Aorta (tissue), 5 donors: ENCODE data around the gene MUC2. TPM values are rescaled to one million over a fixed set of nuclear protein-coding genes. Genes with fewer than 3 reads are reported as not detected.

Source experiments
- ATAC-seq: fragments of 200-7000 bp; cut with Tn5 transposase; one replicate; pipeline ENCODE4 v1.9.1; 2022; ENCODE audit warnings: moderate library complexity; ENCODE audit not compliant: low FRiP score
- DNase-seq, 2 donors: peaks; one replicate each; pipeline ENCODE4 v3.0.0-alpha.2; 2020
- H3K27ac ChIP-seq, 2 donors: one replicate each; pipeline ENCODE4 v1.5.1; 2013; ENCODE audit warnings: low read length in 2 of 2, mild to moderate bottlenecking in 2 of 2, moderate library complexity in 2 of 2, control low read depth in 1 of 2, inconsistent platforms in 1 of 2, low read depth in 1 of 2
- H3K27me3 ChIP-seq, 2 donors: one replicate each; pipeline ENCODE4 v1.6.1; 2013; ENCODE audit warnings: control low read depth in 1 of 2, low read length in 1 of 2, mild to moderate bottlenecking in 1 of 2, moderate library complexity in 1 of 2; ENCODE audit not compliant: insufficient read depth in 2 of 2, control insufficient read depth in 1 of 2
- H3K36me3 ChIP-seq, 2 donors: one replicate each; pipeline ENCODE4 v1.6.1; 2013; ENCODE audit warnings: control low read depth in 1 of 2, low read length in 1 of 2, mild to moderate bottlenecking in 1 of 2; ENCODE audit not compliant: insufficient read depth in 2 of 2, control insufficient read depth in 1 of 2
- H3K4me1 ChIP-seq, 2 donors: one replicate each; pipeline ENCODE4 v1.6.1; 2013; ENCODE audit warnings: low read length in 2 of 2, control low read depth in 1 of 2, mild to moderate bottlenecking in 1 of 2, moderate library complexity in 1 of 2; ENCODE audit not compliant: insufficient read depth in 2 of 2, control insufficient read depth in 1 of 2
- H3K4me3 ChIP-seq, 2 donors: one replicate each; pipeline ENCODE4 v1.5.1; 2013; ENCODE audit warnings: low read length in 2 of 2, control low read depth in 1 of 2, mild to moderate bottlenecking in 1 of 2
- H3K9me3 ChIP-seq: one replicate; pipeline ENCODE4 v1.6.1; 2013; ENCODE audit warnings: mild to moderate bottlenecking, low read length; ENCODE audit not compliant: control insufficient read depth
- WGBS, 2 donors: extraction: QIAGEN DNeasy Blood & Tissue Kit; methylation state at CpG; one replicate each; pipeline ENCODE4 v1.1.7; 2013; 5-methylcytosine and 5-hydroxymethylcytosine counted together
- intact Hi-C, 2 donors: fragments of 100-400 bp; cut with DNase I; formaldehyde crosslinking; loops; one replicate each; pipeline versions ENCODE4 v1.14.2 to v1.15.0; 2022
- polyA plus RNA-seq, 2 donors: library from polyadenylated mRNA; stranded (reverse); fragments of 200-250 nt; gene quantifications; one replicate each; pipeline ENCODE4 v1.2.3, GENCODE V29; 2013
- total RNA-seq, 2 donors: library from RNA; stranded (reverse); fragmentation: NEBNext Ultra II Directional; extraction: Animal tissue kit (Norgen Biotek cat#: 25700); gene quantifications; one replicate each; pipeline ENCODE4 v1.2.1, GENCODE V29; 2021
- donor health status: healthy with polysubstance abuse.
- donor health status: Bipolar disorder and iron deficiency.
- donor health status: DM: no; HTN: no; CAD: no.
- donor health status: DM: no; HTN: no; CAD: no.
- donor health status: DM: yes; HTN: yes; CAD: no.

Gene MUC2
- total and polyA plus RNA-seq, 4 donors = 0.06 to 11.8 (median 0.09) TPM

- ATAC-seq (no peak), DNase-seq (peak; percentile 63 to 77)
- Histone ChIP-seq H3K27ac (no peak overlapping the region), H3K4me3 (no peak overlapping the region), H3K9me3 (no peaks in the 10 kb centered on the region), H3K4me1 (no peaks in the 10 kb centered on the region), H3K36me3 (no peaks in the 10 kb centered on the region), H3K27me3 (no peaks in the 10 kb centered on the region)
- intact Hi-C loops = no loop called here
- whole genome bisulfite sequencing, 2 donors = 17 to 21% methylated on average over 12 to 13 of the region's 13 CpGs
Observed at GRCh38 chr11:1073261-1073724, 1.4 kb upstream of the MUC2 start.

GRCh38 chr11:1073851-1074243 lies 827 bp upstream of the MUC2 start:
- Histone ChIP-seq H3K27ac (no peak overlapping the region), H3K27me3 (no peaks in the 10 kb centered on the region), H3K9me3 (no peaks in the 10 kb centered on the region), H3K4me1 (no peaks in the 10 kb centered on the region), H3K36me3 (no peaks in the 10 kb centered on the region), H3K4me3 (no peak overlapping the region)
- 87 to 93% methylated on average over 11 of the region's 11 CpGs for WGBS, 2 donors
- intact Hi-C loops = no loop called here
- peak; percentile 30 to 56 for DNase-seq
- ATAC-seq = no peak

GRCh38 chr11:1075341-1075911 lies 752 bp downstream of the MUC2 start:
- DNase-seq (peak; percentile 34 to 57), ATAC-seq (no peak)
- Histone ChIP-seq H3K4me1 (no peaks in the 10 kb centered on the region), H3K27me3 (no peaks in the 10 kb centered on the region), H3K9me3 (no peaks in the 10 kb centered on the region), H3K36me3 (no peaks in the 10 kb centered on the region), H3K27ac (no peak overlapping the region), H3K4me3 (no peak overlapping the region)
- 91 to 95% methylated on average over 28 of the region's 28 CpGs for WGBS, 2 donors
- intact Hi-C loops = no loop called here

- peak; percentile 27 to 70 for DNase-seq
- intact Hi-C loops = no loop called here
Observed at GRCh38 chr11:1076061-1076665, 1.5 kb downstream of the MUC2 start.

GRCh38 chr11:1077033-1077416 lies 2.4 kb downstream of the MUC2 start:
- Histone ChIP-seq H3K9me3 (no peaks in the 10 kb centered on the region), H3K4me3 (no peak overlapping the region), H3K27ac (no peak overlapping the region), H3K36me3 (no peaks in the 10 kb centered on the region), H3K27me3 (no peaks in the 10 kb centered on the region), H3K4me1 (no peaks in the 10 kb centered on the region)
- DNase-seq (peak in 1 of 2 donors; percentile 42), ATAC-seq (peak; percentile 37)
- intact Hi-C loops = no loop called here
- WGBS, 2 donors = 84 to 85% methylated on average over 10 to 11 of the region's 11 CpGs

More at GRCh38 chr11:1076061-1076665, 1.5 kb downstream of the MUC2 start:
- no peak overlapping the region for H3K4me3 ChIP-seq
- no peak for ATAC-seq
- no peaks in the 10 kb centered on the region for H3K4me1 ChIP-seq
- no peak overlapping the region for H3K27ac ChIP-seq
- H3K27me3 ChIP-seq = no peaks in the 10 kb centered on the region
- H3K36me3 ChIP-seq = no peaks in the 10 kb centered on the region
- no peaks in the 10 kb centered on the region for H3K9me3 ChIP-seq
- 73 to 82% methylated on average over 13 to 18 of the region's 18 CpGs for WGBS, 2 donors

GRCh38 chr11:1077417-1078119 lies 2.9 kb downstream of the MUC2 start:
- no peaks in the 10 kb centered on the region for H3K9me3 ChIP-seq
- no peaks in the 10 kb centered on the region for H3K27me3 ChIP-seq
- DNase-seq (peak; percentile 31 to 77), ATAC-seq (peak; percentile 5)
- H3K27ac ChIP-seq = no peak overlapping the region
- intact Hi-C loops = no loop called here
- H3K36me3 ChIP-seq = no peaks in the 10 kb centered on the region
- H3K4me3 ChIP-seq = no peak overlapping the region
- no peaks in the 10 kb centered on the region for H3K4me1 ChIP-seq
- 73 to 78% methylated on average over 30 to 33 of the region's 33 CpGs for WGBS, 2 donors

- intact Hi-C loops = no loop called here
- Histone ChIP-seq H3K9me3 (no peaks in the 10 kb centered on the region), H3K27ac (no peak overlapping the region), H3K4me1 (no peaks in the 10 kb centered on the region), H3K36me3 (no peaks in the 10 kb centered on the region), H3K4me3 (no peak overlapping the region), H3K27me3 (no peaks in the 10 kb centered on the region)
- ATAC-seq (no peak), DNase-seq (peak; percentile 47 to 69)
- 82 to 89% methylated on average over 32 to 39 of the region's 39 CpGs for WGBS, 2 donors
Observed at GRCh38 chr11:1078191-1078601, 3.5 kb downstream of the MUC2 start.

- Histone ChIP-seq H3K4me1 (no peaks in the 10 kb centered on the region), H3K9me3 (no peaks in the 10 kb centered on the region), H3K27me3 (no peaks in the 10 kb centered on the region), H3K4me3 (no peak overlapping the region), H3K36me3 (no peaks in the 10 kb centered on the region), H3K27ac (no peak overlapping the region)
- DNase-seq (no peak), ATAC-seq (no peak)
- intact Hi-C loops = no loop called here
- WGBS, 2 donors = 81 to 82% methylated on average over 33 of the region's 33 CpGs
Observed at GRCh38 chr11:1081601-1082311, 7.1 kb downstream of the MUC2 start.
